ENCODE measurements around the gene C14orf119. TPM values are rescaled to one million over a fixed set of nuclear protein-coding genes. Genes with fewer than 3 reads are reported as not detected.

Gene C14orf119
- total RNA-seq, 3 donors from 2014 or later: 29.6 to 34.4 (median 32.8) TPM

- no peaks in the 10 kb centered on the region for H3K9me3 ChIP-seq
- peak overlapping the region; percentile 56 to 77 (median 57) for H3K4me3 ChIP-seq
- no peaks in the 10 kb centered on the region for H3K27me3 ChIP-seq
- TF ChIP-seq POLR2AphosphoS5 (IDR thresholded peaks at IDR 0.05): peak in 2 of 3 donors; percentile 59 to 73
- TF ChIP-seq POLR2A (IDR thresholded peaks at IDR 0.05): no peak
- intact Hi-C loops (cut with DNase I; ENCODE audit: low total_unique reads): no loop called here
- peaks cover 7 to 13% of the 10 kb centered on the region in 2 donors for H3K4me1 ChIP-seq
- H3K36me3 ChIP-seq: no peaks in the 10 kb centered on the region
- peak; percentile 81 for DNase-seq (ENCODE audit: low spot score in 2 of 2)
- peak overlapping the region; percentile 84 to 93 for H3K27ac ChIP-seq
Observed at GRCh38 chr14:23071244-23071920, 23.9 kb upstream of the C14orf119 start.

- TF ChIP-seq CTCF (IDR thresholded peaks at IDR 0.05) (no peak), POLR2AphosphoS5 (IDR thresholded peaks at IDR 0.05) (no peak), POLR2A (IDR thresholded peaks at IDR 0.05) (no peak)
- Histone ChIP-seq H3K4me3 (peak overlapping the region; percentile 56 to 77 (median 57)), H3K36me3 (no peaks in the 10 kb centered on the region), H3K4me1 (peaks cover 7 to 13% of the 10 kb centered on the region in 2 donors), H3K27ac (peak overlapping the region; percentile 84 to 93), H3K9me3 (no peaks in the 10 kb centered on the region), H3K27me3 (no peaks in the 10 kb centered on the region)
- intact Hi-C loops (cut with DNase I; ENCODE audit: low total_unique reads): no loop called here
- no peak for DNase-seq (ENCODE audit: low spot score in 2 of 2)
Observed at GRCh38 chr14:23071921-23072539, 23.3 kb upstream of the C14orf119 start.

- DNase-seq (ENCODE audit: low spot score in 2 of 2): no peak
- intact Hi-C loops (cut with DNase I; ENCODE audit: low total_unique reads): no loop called here
- no peaks in the 10 kb centered on the region for H3K36me3 ChIP-seq
- TF ChIP-seq POLR2A (IDR thresholded peaks at IDR 0.05) (no peak), CTCF (IDR thresholded peaks at IDR 0.05) (no peak), POLR2AphosphoS5 (IDR thresholded peaks at IDR 0.05) (no peak)
- no peak overlapping the region for H3K4me3 ChIP-seq
- H3K4me1 ChIP-seq: peaks cover 7 to 13% of the 10 kb centered on the region in 2 donors
- H3K27me3 ChIP-seq: no peaks in the 10 kb centered on the region
- H3K27ac ChIP-seq: no peak overlapping the region
- H3K9me3 ChIP-seq: no peaks in the 10 kb centered on the region
Observed at GRCh38 chr14:23074906-23075305, 20.4 kb upstream of the C14orf119 start.

GRCh38 chr14:23076785-23077408 lies 18.4 kb upstream of the C14orf119 start:
- Histone ChIP-seq H3K27me3 (no peaks in the 10 kb centered on the region), H3K27ac (peak overlapping the region in 1 of 2 donors; percentile 50), H3K9me3 (no peaks in the 10 kb centered on the region), H3K36me3 (no peaks in the 10 kb centered on the region), H3K4me3 (no peak overlapping the region), H3K4me1 (peaks cover 3 to 7% of the 10 kb centered on the region in 2 donors)
- intact Hi-C loops (cut with DNase I; ENCODE audit: low total_unique reads): no loop called here
- no peak for DNase-seq (ENCODE audit: low spot score in 2 of 2)
- TF ChIP-seq CTCF (IDR thresholded peaks at IDR 0.05): peak in 1 of 3 donors; percentile 58
- no peak for TF ChIP-seq POLR2A (IDR thresholded peaks at IDR 0.05)

- Histone ChIP-seq H3K4me3 (no peak overlapping the region), H3K27ac (peak overlapping the region; percentile 65 to 84), H3K36me3 (no peaks in the 10 kb centered on the region), H3K4me1 (no peaks in the 10 kb centered on the region), H3K9me3 (no peaks in the 10 kb centered on the region), H3K27me3 (no peaks in the 10 kb centered on the region)
- TF ChIP-seq POLR2AphosphoS5 (IDR thresholded peaks at IDR 0.05): no peak
- no peak for TF ChIP-seq CTCF (IDR thresholded peaks at IDR 0.05)
- TF ChIP-seq POLR2A (IDR thresholded peaks at IDR 0.05): no peak
- intact Hi-C loops (cut with DNase I; ENCODE audit: low total_unique reads): no loop called here
- DNase-seq (ENCODE audit: low spot score in 2 of 2): no peak
Observed at GRCh38 chr14:23077962-23078361, 17.3 kb upstream of the C14orf119 start.

Data from breast epithelium (tissue), 4 donors.